ENCODE data around the gene VSTM4. TPM values are rescaled to one million over a fixed set of nuclear protein-coding genes. Genes with fewer than 3 reads are reported as not detected.

VSTM4 gene
- total RNA-seq, 1 experiment from 2014 or later, result 0.07 TPM

GRCh38 chr10:49074836-49075682, 40.3 kb downstream of the VSTM4 start:
- no peaks in the 10 kb centered on the region for H3K9me3 ChIP-seq (ENCODE audit: control insufficient read depth in 1 of 2, insufficient read depth in 1 of 2, low read depth in 1 of 2, low read length in 2 of 2)
- no peaks in the 10 kb centered on the region for H3K4me1 ChIP-seq (ENCODE audit: control insufficient read depth in 1 of 2, insufficient read depth in 2 of 2, low read length in 2 of 2)
- TF ChIP-seq SIN3A (IDR thresholded peaks at IDR 0.05; ENCODE audit: low read depth) (no peak), ATF3 (IDR thresholded peaks at IDR 0.05) (no peak), REST (IDR thresholded peaks at IDR 0.05; ENCODE audit: low read depth) (no peak), JUND (IDR thresholded peaks at IDR 0.05) (no peak), CEBPB (IDR thresholded peaks at IDR 0.05; ENCODE audit: low read depth) (no peak)
- ChIA-PET POLR2A (no interaction called here), RAD21 (ENCODE audit: low non-redundant PET in 1 of 2, low total read pairs in 2 of 2, uncharacterized antibody in 2 of 2, unreplicated experiment in 2 of 2) (no interaction called here), CTCF (no interaction called here)
- H2AFZ ChIP-seq (ENCODE audit: low read depth, low read length, poor library complexity, severe bottlenecking), result no peak overlapping the region
- no peaks in the 10 kb centered on the region for H3K79me2 ChIP-seq (ENCODE audit: insufficient read depth, low read length)
- H3K4me3 ChIP-seq (replicated peaks in 1 of 2; ENCODE audit: low read depth in 1 of 2, low read length in 2 of 2), result no peak overlapping the region
- DNase-seq (ENCODE audit: low read depth, low spot score), result no peak
- H3K27ac ChIP-seq (ENCODE audit: low read depth, low read length), result no peak overlapping the region
- ATAC-seq, result no peak
- no peak overlapping the region for H3K4me2 ChIP-seq (ENCODE audit: low read length)
- no peaks in the 10 kb centered on the region for H4K20me1 ChIP-seq (ENCODE audit: insufficient read depth)
- no peaks in the 10 kb centered on the region for H3K9me2 ChIP-seq (ENCODE audit: insufficient read depth)
- H3K9ac ChIP-seq (ENCODE audit: low read length), result no peak overlapping the region
- peaks cover 35% of the 10 kb centered on the region for H3K27me3 ChIP-seq (ENCODE audit: insufficient read depth, low read length)
- intact Hi-C loops (cut with micrococcal nuclease), result no loop called here
- BruUV-seq (replicated peaks), result no TSS peak
- no peaks in the 10 kb centered on the region for H3K36me3 ChIP-seq (ENCODE audit: control insufficient read depth in 1 of 2, insufficient read depth in 2 of 2, low read length in 2 of 2)
